ENCODE data around the gene MUC2. TPM values are rescaled to one million over a fixed set of nuclear protein-coding genes. Genes with fewer than 3 reads are reported as not detected.

Gene MUC2
- total and polyA plus RNA-seq, 5 donors, result 0.02 to 0.03 TPM; not detected in 3

GRCh38 chr11:1084561-1085439, 10.1 kb downstream of the MUC2 start:
- Histone ChIP-seq H3K4me1 (ENCODE audit: control insufficient read depth, insufficient read depth, low read length) (no peaks in the 10 kb centered on the region), H3K27me3 (ENCODE audit: control insufficient read depth, insufficient read depth) (no peaks in the 10 kb centered on the region), H3K27ac (ENCODE audit: low read length) (no peak overlapping the region), H3K9me3 (ENCODE audit: control insufficient read depth, low read length) (no peaks in the 10 kb centered on the region), H3K4me3 (ENCODE audit: low read length) (no peak overlapping the region)
- DNase-seq (peak in 1 of 3 donors; percentile 11), ATAC-seq (no peak)
- WGBS, result 68% methylated on average over 49 of the region's 49 CpGs
- intact Hi-C loops (cut with DNase I), result no loop called here

DNA sequence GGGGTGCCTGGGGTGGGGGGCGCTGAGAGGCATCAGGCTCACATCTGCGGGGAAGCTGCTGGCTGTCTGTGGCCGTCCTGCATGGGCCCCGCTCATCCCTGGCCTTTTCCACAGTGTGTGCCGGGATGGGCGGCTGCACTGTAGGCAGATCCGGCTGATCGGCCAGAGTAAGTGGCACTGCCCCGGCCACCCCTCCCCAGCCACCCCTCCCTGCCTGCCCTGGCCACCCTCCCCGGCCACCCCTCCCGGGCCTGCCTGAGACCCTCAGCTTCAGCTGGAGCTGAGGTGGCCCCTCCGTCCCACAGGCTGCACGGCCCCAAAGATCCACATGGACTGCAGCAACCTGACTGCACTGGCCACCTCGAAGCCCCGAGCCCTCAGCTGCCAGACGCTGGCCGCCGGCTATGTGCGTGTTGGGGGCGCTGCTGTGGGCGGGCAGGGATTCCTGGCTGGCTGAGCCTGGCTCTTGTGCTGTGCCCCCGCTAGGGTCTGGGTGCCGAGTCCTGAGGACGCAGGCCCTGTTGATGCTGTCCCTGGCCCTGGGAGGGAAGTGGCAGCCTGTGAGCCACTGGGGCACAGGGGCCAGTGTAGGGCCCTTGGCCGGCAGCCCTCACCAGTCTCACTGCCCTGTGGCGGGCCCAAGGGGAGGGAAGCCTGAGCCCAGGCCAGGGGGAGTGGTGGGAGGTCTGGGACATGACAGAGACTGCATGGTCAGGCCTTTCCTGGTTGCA, 10.9 kb downstream of the MUC2 start:
- no peak overlapping the region for H3K27ac ChIP-seq (ENCODE audit: low read length)
- H3K4me1 ChIP-seq (ENCODE audit: control insufficient read depth, insufficient read depth, low read length), result no peaks in the 10 kb centered on the region
- ATAC-seq (no peak), DNase-seq (peak in 1 of 3 donors; percentile 21)
- H3K4me3 ChIP-seq (ENCODE audit: low read length), result no peak overlapping the region
- H3K27me3 ChIP-seq (ENCODE audit: control insufficient read depth, insufficient read depth), result no peaks in the 10 kb centered on the region
- no peaks in the 10 kb centered on the region for H3K9me3 ChIP-seq (ENCODE audit: control insufficient read depth, low read length)
- intact Hi-C loops (cut with DNase I), result no loop called here
- WGBS, result 85% methylated on average over 26 of the region's 26 CpGs

- H3K4me3 ChIP-seq (ENCODE audit: low read length), result no peak overlapping the region
- 87% methylated on average over 31 of the region's 31 CpGs for WGBS
- ATAC-seq, result no peak
- intact Hi-C loops (cut with DNase I), result no loop called here
- no peak overlapping the region for H3K27ac ChIP-seq (ENCODE audit: low read length)
- DNase-seq, result peak in 2 of 3 donors; percentile 6 to 28
- no peaks in the 10 kb centered on the region for H3K27me3 ChIP-seq (ENCODE audit: control insufficient read depth, insufficient read depth)
- H3K4me1 ChIP-seq (ENCODE audit: control insufficient read depth, insufficient read depth, low read length), result no peaks in the 10 kb centered on the region
- H3K9me3 ChIP-seq (ENCODE audit: control insufficient read depth, low read length), result no peaks in the 10 kb centered on the region
Observed at GRCh38 chr11:1086171-1087102, 11.8 kb downstream of the MUC2 start.

DNA sequence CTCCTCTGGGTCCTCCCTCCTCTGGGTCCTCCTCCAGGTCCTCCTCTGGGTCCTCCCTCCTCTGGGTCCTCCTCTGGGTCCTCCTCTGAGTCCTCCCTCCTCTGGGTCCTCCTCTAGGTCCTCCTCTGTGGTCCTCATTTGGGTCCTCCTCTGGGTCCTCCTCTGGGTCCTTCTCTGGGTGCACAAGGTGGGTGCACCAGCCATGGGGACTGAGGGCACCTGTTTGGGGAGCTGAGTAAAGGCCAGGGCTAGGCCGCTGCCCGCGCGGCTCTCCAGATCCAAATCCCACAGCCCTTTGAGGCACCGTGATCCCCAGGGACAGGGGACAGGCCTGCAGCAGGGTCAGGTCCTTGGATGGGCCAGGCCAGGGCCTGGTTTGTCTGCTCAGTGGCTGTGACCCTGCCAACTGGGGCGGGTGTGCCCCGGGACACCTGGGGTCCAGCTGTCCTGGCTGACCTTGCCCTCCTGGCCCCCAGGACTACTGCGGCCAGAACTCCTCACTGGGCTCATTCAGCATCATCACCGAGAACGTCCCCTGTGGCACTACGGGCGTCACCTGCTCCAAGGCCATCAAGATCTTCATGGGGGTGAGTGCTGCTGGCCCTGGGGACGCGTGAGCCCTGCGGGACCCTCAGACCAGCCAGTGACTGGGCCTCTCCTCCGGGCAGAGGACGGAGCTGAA, 12.7 kb downstream of the MUC2 start:
- peak; percentile 7 to 43 (median 25) for DNase-seq
- H3K27me3 ChIP-seq (ENCODE audit: control insufficient read depth, insufficient read depth), result no peaks in the 10 kb centered on the region
- WGBS, result 94% methylated on average over 17 of the region's 17 CpGs

GRCh38 chr11:1087961-1088926, 13.6 kb downstream of the MUC2 start:
- DNase-seq, result peak; percentile 7 to 45 (median 31)
- intact Hi-C loops (cut with DNase I), result no loop called here
- no peaks in the 10 kb centered on the region for H3K9me3 ChIP-seq (ENCODE audit: control insufficient read depth, low read length)
- no peaks in the 10 kb centered on the region for H3K4me1 ChIP-seq (ENCODE audit: control insufficient read depth, insufficient read depth, low read length)
- no peak for ATAC-seq
- WGBS, result 87% methylated on average over 35 of the region's 40 CpGs
- no peaks in the 10 kb centered on the region for H3K27me3 ChIP-seq (ENCODE audit: control insufficient read depth, insufficient read depth)
- H3K27ac ChIP-seq (ENCODE audit: low read length), result no peak overlapping the region
- H3K4me3 ChIP-seq (ENCODE audit: low read length), result no peak overlapping the region

More for the DNA sequence above, 12.7 kb downstream of the MUC2 start:
- ATAC-seq, result no peak
- Histone ChIP-seq H3K4me3 (ENCODE audit: low read length) (no peak overlapping the region), H3K27ac (ENCODE audit: low read length) (no peak overlapping the region), H3K4me1 (ENCODE audit: control insufficient read depth, insufficient read depth, low read length) (no peaks in the 10 kb centered on the region), H3K9me3 (ENCODE audit: control insufficient read depth, low read length) (no peaks in the 10 kb centered on the region)
- intact Hi-C loops (cut with DNase I), result no loop called here

DNA sequence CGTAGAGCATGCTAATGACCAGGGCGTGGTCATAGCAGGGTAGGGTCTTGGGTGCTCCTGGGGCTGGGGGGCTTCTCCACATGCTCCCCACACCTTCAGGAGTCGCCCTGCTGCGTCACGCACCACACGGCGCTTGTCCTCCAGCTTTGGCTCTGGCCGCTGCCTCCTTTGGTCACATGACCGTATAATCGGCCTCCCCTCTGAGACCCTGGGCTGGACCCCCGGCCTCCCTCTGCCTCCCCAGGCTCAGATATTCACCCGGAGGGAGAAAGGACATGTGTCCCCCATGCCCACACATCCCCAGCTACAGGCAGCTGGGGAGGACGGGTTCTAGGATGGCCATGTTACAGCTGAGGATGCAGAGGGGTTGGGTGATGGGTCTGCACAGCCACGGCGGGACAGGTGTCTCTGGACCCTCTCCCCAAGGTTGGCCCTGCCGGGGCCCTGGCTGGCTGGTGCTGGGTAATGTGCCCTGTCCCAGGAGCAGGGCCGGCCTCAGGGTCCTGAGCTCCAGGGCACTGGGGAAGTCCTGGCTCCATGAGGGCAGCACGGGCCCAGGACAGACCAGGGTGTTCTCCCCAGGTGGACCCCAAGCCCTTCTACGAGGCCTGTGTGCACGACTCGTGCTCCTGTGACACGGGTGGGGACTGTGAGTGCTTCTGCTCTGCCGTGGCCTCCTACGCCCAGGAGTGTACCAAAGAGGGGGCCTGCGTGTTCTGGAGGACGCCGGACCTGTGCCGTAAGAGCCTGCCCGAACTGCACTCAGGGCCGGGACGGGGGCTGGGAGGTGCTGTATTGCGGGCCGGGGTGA, 14.5 kb downstream of the MUC2 start:
- no peaks in the 10 kb centered on the region for H3K9me3 ChIP-seq (ENCODE audit: control insufficient read depth, low read length)
- H3K4me3 ChIP-seq (ENCODE audit: low read length), result no peak overlapping the region
- no peak for ATAC-seq
- intact Hi-C loops (cut with DNase I), result no loop called here
- WGBS, result 95% methylated on average over 33 of the region's 33 CpGs
- peak; percentile 13 to 52 (median 36) for DNase-seq
- no peaks in the 10 kb centered on the region for H3K4me1 ChIP-seq (ENCODE audit: control insufficient read depth, insufficient read depth, low read length)
- no peak overlapping the region for H3K27ac ChIP-seq (ENCODE audit: low read length)
- no peaks in the 10 kb centered on the region for H3K27me3 ChIP-seq (ENCODE audit: control insufficient read depth, insufficient read depth)

GRCh38 chr11:1089738-1090599, 15.3 kb downstream of the MUC2 start:
- Histone ChIP-seq H3K27ac (ENCODE audit: low read length) (no peak overlapping the region), H3K27me3 (ENCODE audit: control insufficient read depth, insufficient read depth) (no peaks in the 10 kb centered on the region), H3K4me1 (ENCODE audit: control insufficient read depth, insufficient read depth, low read length) (no peaks in the 10 kb centered on the region), H3K4me3 (ENCODE audit: low read length) (no peak overlapping the region), H3K9me3 (ENCODE audit: control insufficient read depth, low read length) (no peaks in the 10 kb centered on the region)
- DNase-seq, result peak; percentile 6 to 54 (median 29)
- 88% methylated on average over 31 of the region's 31 CpGs for WGBS
- no peak for ATAC-seq
- intact Hi-C loops (cut with DNase I), result no loop called here

DNA sequence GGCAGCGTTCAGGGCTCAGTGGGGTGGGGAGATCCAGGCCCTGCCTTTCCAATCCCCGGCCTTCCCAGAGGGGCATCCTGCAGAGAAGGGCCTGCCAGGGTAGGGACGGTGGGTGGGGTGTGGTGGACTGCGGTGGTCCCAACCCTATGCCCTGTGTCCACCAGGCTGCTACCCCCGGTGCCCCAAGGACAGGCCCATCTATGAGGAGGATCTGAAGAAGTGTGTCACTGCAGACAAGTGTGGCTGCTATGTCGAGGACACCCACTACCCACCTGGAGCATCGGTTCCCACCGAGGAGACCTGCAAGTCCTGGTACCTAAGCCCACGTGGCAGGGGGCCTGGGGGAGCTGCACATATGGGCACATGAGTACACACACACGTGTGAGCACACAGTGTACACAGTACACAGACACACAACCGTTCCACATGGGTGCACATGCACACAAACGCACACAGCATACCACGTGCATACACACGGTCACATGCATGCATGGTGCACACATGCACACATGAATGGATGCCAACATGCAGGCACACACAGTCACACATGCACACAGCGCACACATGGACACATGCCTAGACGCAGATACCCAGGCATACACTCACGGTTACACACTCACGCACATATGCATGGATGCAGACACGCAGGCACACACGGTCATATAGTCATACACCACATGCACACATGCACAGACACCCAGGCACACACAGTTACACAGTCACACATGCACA, 16.1 kb downstream of the MUC2 start:
- ATAC-seq, result no peak
- intact Hi-C loops (cut with DNase I), result no loop called here
- DNase-seq, result peak in 2 of 3 donors; percentile 12 to 35
- H3K27ac ChIP-seq (ENCODE audit: low read length), result no peak overlapping the region
- H3K4me3 ChIP-seq (ENCODE audit: low read length), result no peak overlapping the region
- no peaks in the 10 kb centered on the region for H3K4me1 ChIP-seq (ENCODE audit: control insufficient read depth, insufficient read depth, low read length)
- no peaks in the 10 kb centered on the region for H3K27me3 ChIP-seq (ENCODE audit: control insufficient read depth, insufficient read depth)
- H3K9me3 ChIP-seq (ENCODE audit: control insufficient read depth, low read length), result no peaks in the 10 kb centered on the region
- WGBS, result 93% methylated on average over 20 of the region's 20 CpGs

All from right cardiac atrium (tissue), 5 donors.